CD4-positive, CD25-positive, alpha-beta regulatory T cell (primary cell): ENCODE measurements around the gene DIPK1C. TPM values are rescaled to one million over a fixed set of nuclear protein-coding genes. Genes with fewer than 3 reads are reported as not detected.

Experiments used
- polyA plus RNA-seq, 4 donors: library from polyadenylated mRNA; unstranded; fragments of 300-500 nt; fragmentation: Illumina TruSeq; gene quantifications; one replicate each; pipeline ENCODE4 v1.2.3, GENCODE V29; 2021
- total RNA-seq: library from RNA; stranded (reverse); gene quantifications from one replicate; pipeline ENCODE4 v1.2.3, GENCODE V29; 2022

Gene DIPK1C
- total and polyA plus RNA-seq, 5 donors from 2014 or later, result not detected

Other genes starting within 250 kb of the DIPK1C start
- 11.1 TPM for gene CYB5A, start 165.3 kb downstream of the DIPK1C start, total RNA-seq
- gene CYB5A, start 165.3 kb downstream of the DIPK1C start, polyA plus RNA-seq, result 10 to 100 TPM; 43.2 to 54.3 (median 50.5) TPM
- gene C18orf63, start 141.5 kb downstream of the DIPK1C start, total RNA-seq, result not detected
- not detected for gene C18orf63, start 141.5 kb downstream of the DIPK1C start, polyA plus RNA-seq
- gene CNDP2, start 39.1 kb upstream of the DIPK1C start, total RNA-seq, result 121 TPM
- 100 to 1,000 TPM; 101 to 136 (median 106) TPM for gene CNDP2, start 39.1 kb upstream of the DIPK1C start, polyA plus RNA-seq
- 0.15 TPM for gene CNDP1, start 77.2 kb upstream of the DIPK1C start, total RNA-seq
- not detected for gene CNDP1, start 77.2 kb upstream of the DIPK1C start, polyA plus RNA-seq
- 34.0 TPM for gene ZNF407, start 140.6 kb upstream of the DIPK1C start, total RNA-seq
- 1 to 10 TPM; 2.0 to 5.1 (median 3.8) TPM for gene ZNF407, start 140.6 kb upstream of the DIPK1C start, polyA plus RNA-seq